Measurements from ENCODE around the gene NFATC3.

Gene NFATC3

GRCh38 chr16:68085259-68086071 lies at the start of gene NFATC3:
NFATC3 (plus strand) TSS chr16:68085370; CDS start chr16:68085682, 312 bp downstream.
- peak; percentile 98 for DNase-seq (ENCODE audit: low read depth)

- no peak for DNase-seq (ENCODE audit: low read depth)
These were observed 47.2 kb upstream of the NFATC3 start for GRCh38 chr16:68037841-68038597.

- peak; percentile 84 for DNase-seq (ENCODE audit: low read depth)
These were observed 44.5 kb upstream of the NFATC3 start for GRCh38 chr16:68040506-68041288.

- no peak for DNase-seq (ENCODE audit: low read depth)
These were observed 43.4 kb upstream of the NFATC3 start for GRCh38 chr16:68041783-68042182.

- no peak for DNase-seq (ENCODE audit: low read depth)
These were observed 39.1 kb upstream of the NFATC3 start for GRCh38 chr16:68046106-68046505.

GRCh38 chr16:68047987-68048386 lies 37.2 kb upstream of the NFATC3 start:
- no peak for DNase-seq (ENCODE audit: low read depth)

- no peak for DNase-seq (ENCODE audit: low read depth)
These were observed 35.7 kb upstream of the NFATC3 start for GRCh38 chr16:68049449-68049848.

- no peak for DNase-seq (ENCODE audit: low read depth)
These were observed 29.8 kb upstream of the NFATC3 start for GRCh38 chr16:68055395-68055794.

GRCh38 chr16:68059804-68060203 lies 25.4 kb upstream of the NFATC3 start:
- DNase-seq (ENCODE audit: low read depth) = no peak

GRCh38 chr16:68061396-68061795 lies 23.8 kb upstream of the NFATC3 start:
- DNase-seq (ENCODE audit: low read depth) = no peak

GRCh38 chr16:68062910-68063393 lies 22.2 kb upstream of the NFATC3 start:
- no peak for DNase-seq (ENCODE audit: low read depth)

- peak; percentile 64 for DNase-seq (ENCODE audit: low read depth)
These were observed 20.3 kb upstream of the NFATC3 start for GRCh38 chr16:68064791-68065365.

GRCh38 chr16:68065716-68066305 lies 19.4 kb upstream of the NFATC3 start:
- DNase-seq (ENCODE audit: low read depth) = no peak

GRCh38 chr16:68066763-68067162 lies 18.4 kb upstream of the NFATC3 start:
- no peak for DNase-seq (ENCODE audit: low read depth)

- no peak for DNase-seq (ENCODE audit: low read depth)
These were observed 16.2 kb upstream of the NFATC3 start for GRCh38 chr16:68068926-68069325.

- DNase-seq (ENCODE audit: low read depth) = no peak
These were observed 15.5 kb upstream of the NFATC3 start for GRCh38 chr16:68069511-68070248.

- DNase-seq (ENCODE audit: low read depth) = no peak
These were observed 14.9 kb upstream of the NFATC3 start for GRCh38 chr16:68070249-68070730.

GRCh38 chr16:68070806-68071517 lies 14.2 kb upstream of the NFATC3 start:
- no peak for DNase-seq (ENCODE audit: low read depth)

- no peak for DNase-seq (ENCODE audit: low read depth)
These were observed 13.7 kb upstream of the NFATC3 start for GRCh38 chr16:68071518-68071901.
